ENCODE measurements around the gene PHF11. TPM values are rescaled to one million over a fixed set of nuclear protein-coding genes. Genes with fewer than 3 reads are reported as not detected.

Gene PHF11
- total and polyA plus RNA-seq, 4 donors = 40.4 to 76.2 (median 46.3) TPM

DNA sequence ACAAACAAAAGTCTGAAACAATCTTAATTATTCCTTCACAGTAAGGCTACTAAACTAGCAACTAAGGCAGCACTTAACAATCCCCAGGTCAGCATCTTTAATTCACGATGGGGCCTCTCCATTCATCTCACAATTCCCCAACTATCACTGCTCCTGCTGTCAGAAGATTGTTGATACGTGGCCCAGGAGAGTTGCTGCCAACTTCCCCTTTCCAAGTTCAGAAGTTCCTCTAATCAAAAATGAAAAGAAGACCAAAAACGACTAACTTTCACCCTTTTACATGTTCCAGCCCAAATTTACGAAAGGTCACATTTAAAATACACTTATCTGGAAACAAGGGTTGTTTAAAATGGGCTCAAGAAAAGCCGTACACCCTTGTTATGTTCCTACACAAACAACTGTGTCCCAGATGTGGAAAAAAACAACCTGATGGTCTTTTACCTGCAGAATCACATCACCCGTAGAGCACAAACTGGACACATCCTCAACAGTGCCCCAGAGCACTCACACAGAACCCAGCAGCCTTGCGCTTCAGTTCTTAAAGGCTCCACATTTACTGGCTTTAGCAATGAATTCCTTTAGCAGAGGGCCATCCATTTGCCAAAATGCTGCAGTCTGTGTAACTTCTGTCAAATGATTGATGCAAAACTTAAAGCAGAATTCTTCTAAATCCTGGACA lies 38.0 kb downstream of the PHF11 start:
- Histone ChIP-seq H3K27ac (ENCODE audit: low read depth in 1 of 2, low read length in 1 of 2) (no peak overlapping the region), H3K4me1 (ENCODE audit: control insufficient read depth in 5 of 5, insufficient read depth in 5 of 5, low read length in 5 of 5) (peaks cover 0 to 15% (median 0%) of the 10 kb centered on the region in 5 donors), H3K27me3 (ENCODE audit: control insufficient read depth in 3 of 3, insufficient read depth in 3 of 3, low read length in 2 of 3) (no peaks in the 10 kb centered on the region), H3K4me3 (no peak overlapping the region), H3K9me3 (ENCODE audit: control insufficient read depth in 4 of 4, insufficient read depth in 3 of 4, low read length in 3 of 4) (no peaks in the 10 kb centered on the region), H3K9ac (ENCODE audit: insufficient read depth in 1 of 2, low read length in 2 of 2) (no peak overlapping the region), H3K36me3 (ENCODE audit: control insufficient read depth in 4 of 4, insufficient read depth in 4 of 4, low read length in 4 of 4) (peaks cover 0 to 21% (median 5%) of the 10 kb centered on the region in 4 donors)
- DNase-seq (no peak), ATAC-seq (ENCODE audit: insufficient read depth, low FRiP score) (no peak)
- WGBS, 2 donors = 34 to 69% methylated on average over 7 of the region's 7 CpGs
- TF ChIP-seq, protein P1, sequence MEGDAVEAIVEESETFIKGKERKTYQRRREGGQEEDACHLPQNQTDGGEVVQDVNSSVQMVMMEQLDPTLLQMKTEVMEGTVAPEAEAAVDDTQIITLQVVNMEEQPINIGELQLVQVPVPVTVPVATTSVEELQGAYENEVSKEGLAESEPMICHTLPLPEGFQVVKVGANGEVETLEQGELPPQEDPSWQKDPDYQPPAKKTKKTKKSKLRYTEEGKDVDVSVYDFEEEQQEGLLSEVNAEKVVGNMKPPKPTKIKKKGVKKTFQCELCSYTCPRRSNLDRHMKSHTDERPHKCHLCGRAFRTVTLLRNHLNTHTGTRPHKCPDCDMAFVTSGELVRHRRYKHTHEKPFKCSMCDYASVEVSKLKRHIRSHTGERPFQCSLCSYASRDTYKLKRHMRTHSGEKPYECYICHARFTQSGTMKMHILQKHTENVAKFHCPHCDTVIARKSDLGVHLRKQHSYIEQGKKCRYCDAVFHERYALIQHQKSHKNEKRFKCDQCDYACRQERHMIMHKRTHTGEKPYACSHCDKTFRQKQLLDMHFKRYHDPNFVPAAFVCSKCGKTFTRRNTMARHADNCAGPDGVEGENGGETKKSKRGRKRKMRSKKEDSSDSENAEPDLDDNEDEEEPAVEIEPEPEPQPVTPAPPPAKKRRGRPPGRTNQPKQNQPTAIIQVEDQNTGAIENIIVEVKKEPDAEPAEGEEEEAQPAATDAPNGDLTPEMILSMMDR (IDR thresholded peaks at IDR 0.05; ENCODE audit: control extremely low read depth, extremely low read depth) = no peak

DNA sequence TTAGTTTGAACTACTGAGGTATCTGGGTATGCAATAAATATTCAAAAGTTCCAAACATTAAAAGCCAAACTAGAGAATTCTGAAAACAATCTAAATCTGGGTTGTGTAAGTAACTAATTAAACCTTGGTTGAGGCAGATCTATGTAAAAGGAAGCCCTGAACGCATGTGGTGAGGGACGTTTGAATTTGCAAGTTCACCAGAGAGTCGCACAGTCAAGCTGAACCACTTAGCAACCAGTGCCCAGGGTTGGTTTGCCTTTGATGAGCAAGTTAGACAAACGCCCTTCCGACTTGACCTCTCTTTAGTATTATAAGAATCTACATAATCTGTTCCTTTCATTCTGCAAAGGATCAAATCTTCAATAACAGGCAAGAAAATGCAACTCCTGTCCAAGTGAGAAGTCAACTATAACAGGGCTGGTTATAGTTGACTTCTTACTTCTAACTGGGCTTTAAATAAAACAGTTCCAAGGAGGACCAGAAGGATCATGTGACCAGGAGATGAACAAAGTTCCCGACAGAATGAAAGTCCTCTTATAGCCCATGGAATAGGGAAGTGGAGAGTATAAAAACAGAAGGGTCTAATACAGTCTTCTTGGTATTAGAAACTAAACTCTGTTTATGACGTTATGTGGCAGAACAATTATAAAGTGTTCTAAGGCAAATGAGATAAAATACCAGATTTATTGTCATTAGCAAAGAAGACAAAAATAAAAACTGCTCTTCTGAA lies 40.6 kb downstream of the PHF11 start:
- Histone ChIP-seq H3K4me1 (ENCODE audit: control insufficient read depth in 5 of 5, insufficient read depth in 5 of 5, low read length in 5 of 5) (peaks cover 0 to 15% (median 0%) of the 10 kb centered on the region in 5 donors), H3K9ac (ENCODE audit: insufficient read depth in 1 of 2, low read length in 2 of 2) (no peak overlapping the region), H3K27me3 (ENCODE audit: control insufficient read depth in 3 of 3, insufficient read depth in 3 of 3, low read length in 2 of 3) (no peaks in the 10 kb centered on the region), H3K9me3 (ENCODE audit: control insufficient read depth in 4 of 4, insufficient read depth in 3 of 4, low read length in 3 of 4) (no peaks in the 10 kb centered on the region), H3K36me3 (ENCODE audit: control insufficient read depth in 4 of 4, insufficient read depth in 4 of 4, low read length in 4 of 4) (peaks cover 7 to 23% (median 13%) of the 10 kb centered on the region in 4 donors), H3K27ac (ENCODE audit: low read depth in 1 of 2, low read length in 1 of 2) (no peak overlapping the region), H3K4me3 (no peak overlapping the region)
- WGBS, 2 donors = 48 to 67% methylated on average over 7 of the region's 7 CpGs
- TF ChIP-seq, protein P1 (IDR thresholded peaks at IDR 0.05; ENCODE audit: control extremely low read depth, extremely low read depth) = no peak
- DNase-seq (no peak), ATAC-seq (ENCODE audit: insufficient read depth, low FRiP score) (no peak)

DNA sequence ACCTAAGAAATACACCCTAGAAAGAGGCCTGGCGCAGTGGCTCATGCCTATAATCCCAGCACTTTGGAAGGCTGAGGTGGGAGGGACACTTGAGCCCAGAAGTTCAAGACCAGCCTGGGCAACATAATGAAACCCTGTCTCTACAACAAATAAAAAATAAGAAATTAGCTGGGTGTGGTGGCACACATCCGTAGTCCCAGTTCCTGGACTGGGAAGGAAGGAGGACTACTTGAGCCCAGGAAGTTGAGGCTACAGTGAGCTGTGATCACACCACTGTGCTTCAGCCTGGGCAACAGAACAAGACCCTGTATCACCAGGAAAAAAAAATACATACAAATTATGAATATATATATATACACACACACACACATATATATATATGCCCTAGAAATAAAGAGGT lies 42.7 kb downstream of the PHF11 start:
- peaks cover 8 to 26% (median 17%) of the 10 kb centered on the region in 4 donors for H3K36me3 ChIP-seq (ENCODE audit: control insufficient read depth in 4 of 4, insufficient read depth in 4 of 4, low read length in 4 of 4)

More for the DNA sequence above, 42.7 kb downstream of the PHF11 start:
- DNase-seq (no peak), ATAC-seq (ENCODE audit: insufficient read depth, low FRiP score) (no peak)
- Histone ChIP-seq H3K9me3 (ENCODE audit: control insufficient read depth in 4 of 4, insufficient read depth in 3 of 4, low read length in 3 of 4) (no peaks in the 10 kb centered on the region), H3K4me1 (ENCODE audit: control insufficient read depth in 5 of 5, insufficient read depth in 5 of 5, low read length in 5 of 5) (peaks cover 0 to 6% (median 0%) of the 10 kb centered on the region in 5 donors), H3K27me3 (ENCODE audit: control insufficient read depth in 3 of 3, insufficient read depth in 3 of 3, low read length in 2 of 3) (no peaks in the 10 kb centered on the region), H3K27ac (ENCODE audit: low read depth in 1 of 2, low read length in 1 of 2) (no peak overlapping the region), H3K4me3 (no peak overlapping the region), H3K9ac (ENCODE audit: insufficient read depth in 1 of 2, low read length in 2 of 2) (no peak overlapping the region)
- TF ChIP-seq, protein P1 (IDR thresholded peaks at IDR 0.05; ENCODE audit: control extremely low read depth, extremely low read depth) = no peak
- WGBS, 2 donors = 71 to 88% methylated on average over 2 of the region's 2 CpGs
